ENCODE measurements around the gene EPS8L3. TPM values are rescaled to one million over a fixed set of nuclear protein-coding genes. Genes with fewer than 3 reads are reported as not detected.

EPS8L3 gene
- total and polyA plus RNA-seq, 11 donors, result 0.25 to 0.75 (median 0.30) TPM; not detected in 5

DNA sequence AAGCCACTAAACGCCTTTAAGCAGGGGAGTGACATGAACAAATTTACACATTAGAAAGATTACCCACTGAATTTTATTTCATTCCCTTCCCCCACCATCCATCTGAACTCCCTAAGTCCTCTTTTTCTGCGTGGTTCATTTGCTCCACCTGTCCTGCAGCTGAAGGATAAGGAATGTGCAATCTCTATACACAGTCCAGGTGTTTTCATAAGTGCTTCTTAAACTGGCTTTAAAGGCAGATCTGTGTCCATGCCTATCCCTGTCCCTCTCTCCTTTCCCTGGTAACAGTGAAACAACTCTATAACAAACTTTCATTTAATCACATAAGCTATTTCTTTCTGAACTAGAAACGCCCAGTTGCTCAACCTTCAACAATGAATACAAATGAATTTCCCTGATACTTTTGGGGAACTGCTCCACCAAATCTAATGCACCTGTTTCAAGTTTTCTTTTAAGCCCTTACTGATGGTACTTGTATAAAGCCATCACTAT, 31.3 kb downstream of the EPS8L3 start:
- Histone ChIP-seq H3K4me3 (no peak overlapping the region), H3K27me3 (no peaks in the 10 kb centered on the region)

DNA sequence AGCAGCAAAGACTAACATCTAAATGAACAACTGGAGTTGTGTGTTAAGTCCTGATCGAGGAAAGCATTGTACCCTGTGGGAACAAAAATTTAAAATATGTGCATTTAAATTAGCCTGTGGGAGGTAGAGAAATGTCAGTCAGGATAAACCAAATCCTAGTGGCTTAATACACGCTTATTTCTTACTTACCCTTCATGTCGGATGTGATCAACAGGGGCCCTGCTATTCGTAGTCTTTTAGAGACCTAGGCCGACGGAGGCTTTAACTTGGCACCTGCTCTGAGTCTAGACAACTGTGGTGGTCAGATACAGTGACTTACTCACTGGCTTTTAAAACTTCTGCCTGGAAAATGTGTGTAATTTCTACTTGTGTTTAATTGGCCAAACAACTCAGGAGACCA, 33.1 kb downstream of the EPS8L3 start:
- WGBS, 4 donors, result 75 to 89% (median 84%) methylated on average over 6 of the region's 6 CpGs
- no peaks in the 10 kb centered on the region for H3K4me1 ChIP-seq
- no peak overlapping the region for H3K27ac ChIP-seq
- TF ChIP-seq, protein P1, sequence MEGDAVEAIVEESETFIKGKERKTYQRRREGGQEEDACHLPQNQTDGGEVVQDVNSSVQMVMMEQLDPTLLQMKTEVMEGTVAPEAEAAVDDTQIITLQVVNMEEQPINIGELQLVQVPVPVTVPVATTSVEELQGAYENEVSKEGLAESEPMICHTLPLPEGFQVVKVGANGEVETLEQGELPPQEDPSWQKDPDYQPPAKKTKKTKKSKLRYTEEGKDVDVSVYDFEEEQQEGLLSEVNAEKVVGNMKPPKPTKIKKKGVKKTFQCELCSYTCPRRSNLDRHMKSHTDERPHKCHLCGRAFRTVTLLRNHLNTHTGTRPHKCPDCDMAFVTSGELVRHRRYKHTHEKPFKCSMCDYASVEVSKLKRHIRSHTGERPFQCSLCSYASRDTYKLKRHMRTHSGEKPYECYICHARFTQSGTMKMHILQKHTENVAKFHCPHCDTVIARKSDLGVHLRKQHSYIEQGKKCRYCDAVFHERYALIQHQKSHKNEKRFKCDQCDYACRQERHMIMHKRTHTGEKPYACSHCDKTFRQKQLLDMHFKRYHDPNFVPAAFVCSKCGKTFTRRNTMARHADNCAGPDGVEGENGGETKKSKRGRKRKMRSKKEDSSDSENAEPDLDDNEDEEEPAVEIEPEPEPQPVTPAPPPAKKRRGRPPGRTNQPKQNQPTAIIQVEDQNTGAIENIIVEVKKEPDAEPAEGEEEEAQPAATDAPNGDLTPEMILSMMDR (IDR thresholded peaks at IDR 0.05), result no peak
- no peak for TF ChIP-seq POLR2A (IDR thresholded peaks at IDR 0.05)
- DNase-seq (no peak), ATAC-seq (no peak)
- H3K9me3 ChIP-seq, result no peaks in the 10 kb centered on the region
- H3K27me3 ChIP-seq, result no peaks in the 10 kb centered on the region
- H3K36me3 ChIP-seq, result peaks cover 0 to under 1% (median 0%) of the 10 kb centered on the region in 9 donors
- intact Hi-C loops (cut with DNase I), result no loop called here
- no peak overlapping the region for H3K4me3 ChIP-seq

More for the DNA sequence above, 31.3 kb downstream of the EPS8L3 start:
- Histone ChIP-seq H3K4me1 (no peaks in the 10 kb centered on the region), H3K9me3 (no peaks in the 10 kb centered on the region), H3K27ac (no peak overlapping the region), H3K36me3 (peaks cover 0 to 18% (median 9%) of the 10 kb centered on the region in 9 donors)
- WGBS, 4 donors, result 71 to 85% (median 81%) methylated on average over 3 of the region's 3 CpGs
- TF ChIP-seq, protein P1 (IDR thresholded peaks at IDR 0.05), result no peak
- no peak for TF ChIP-seq POLR2A (IDR thresholded peaks at IDR 0.05)
- ATAC-seq, result no peak
- no peak for DNase-seq
- intact Hi-C loops (cut with DNase I), result no loop called here

DNA sequence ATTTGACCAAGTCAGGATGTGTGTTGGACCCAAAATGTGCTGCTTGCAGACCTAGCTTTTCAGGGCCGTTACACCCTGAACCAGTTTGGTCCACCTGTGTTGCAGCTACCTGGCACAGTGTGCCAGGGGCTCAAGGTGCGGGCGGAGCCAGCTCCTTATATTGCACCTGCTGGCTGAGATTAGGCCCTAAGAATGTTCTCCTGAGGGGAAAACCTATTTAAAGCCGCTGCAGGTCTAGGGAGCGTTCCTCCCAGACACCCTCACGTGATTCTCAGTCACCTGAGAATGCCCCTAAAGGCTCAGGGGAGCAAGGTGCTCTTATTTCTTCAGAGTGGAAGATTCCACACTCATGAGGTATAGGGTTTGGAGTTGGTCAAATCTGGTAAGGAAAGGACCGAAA, 34.9 kb downstream of the EPS8L3 start:
- DNase-seq (no peak), ATAC-seq (no peak)
- intact Hi-C loops (cut with DNase I), result loop anchor here in 1 of 10 donors (10.0 kb wide), 1 partner anchor 54 kb away; no protein-coding TSS in a partner anchor
- TF ChIP-seq, protein P1 (IDR thresholded peaks at IDR 0.05), result no peak
- no peak for TF ChIP-seq POLR2A (IDR thresholded peaks at IDR 0.05)
- Histone ChIP-seq H3K27me3 (no peaks in the 10 kb centered on the region), H3K36me3 (no peaks in the 10 kb centered on the region), H3K4me1 (no peaks in the 10 kb centered on the region), H3K4me3 (no peak overlapping the region), H3K27ac (no peak overlapping the region), H3K9me3 (no peaks in the 10 kb centered on the region)
- WGBS, 4 donors, result 90 to 94% (median 91%) methylated on average over 7 of the region's 7 CpGs

DNA sequence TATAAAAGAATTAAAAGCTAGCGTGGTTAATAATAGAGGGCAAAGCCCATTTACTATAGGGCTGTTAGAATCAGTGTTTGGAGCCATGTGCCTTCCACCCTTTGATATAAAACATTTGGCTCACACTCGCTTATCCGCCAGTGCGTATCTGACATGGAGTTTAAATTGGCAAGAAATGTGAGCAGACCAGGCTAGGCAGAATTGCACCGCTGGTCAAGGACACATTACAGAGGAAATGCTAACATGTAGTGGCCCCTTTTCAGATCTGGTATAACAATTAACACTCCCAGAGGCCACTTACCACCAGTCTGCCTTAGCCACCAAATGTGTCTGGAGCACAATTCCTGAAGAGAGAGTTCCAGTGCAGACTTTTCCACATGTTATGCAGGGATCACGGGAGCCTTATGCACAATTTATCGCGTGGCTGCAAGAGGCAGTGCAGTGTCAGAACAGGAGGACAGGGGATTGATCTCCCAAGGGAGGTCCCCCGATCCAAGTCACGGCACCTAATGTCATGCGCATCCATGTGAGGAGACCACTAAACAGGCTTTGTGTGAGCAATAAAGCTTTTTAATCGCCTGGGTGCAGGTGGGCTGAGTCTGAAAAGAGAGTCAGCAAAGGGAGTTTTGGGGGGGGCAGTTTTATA, 36.9 kb downstream of the EPS8L3 start:
- Histone ChIP-seq H3K9me3 (no peaks in the 10 kb centered on the region), H3K27ac (no peak overlapping the region), H3K36me3 (no peaks in the 10 kb centered on the region), H3K4me1 (no peaks in the 10 kb centered on the region), H3K4me3 (no peak overlapping the region), H3K27me3 (no peaks in the 10 kb centered on the region)
- peak in 1 of 4 donors; percentile 18 for ATAC-seq
- 77 to 90% (median 86%) methylated on average over 12 of the region's 12 CpGs for WGBS, 4 donors
- intact Hi-C loops (cut with DNase I), result loop anchor here in 1 of 10 donors (10.0 kb wide), 1 partner anchor 52 kb away; no protein-coding TSS in a partner anchor
- no peak for DNase-seq
- no peak for TF ChIP-seq POLR2A (IDR thresholded peaks at IDR 0.05)
- TF ChIP-seq, protein P1 (IDR thresholded peaks at IDR 0.05), result no peak

Measured in heart left ventricle (tissue), 16 donors.